SK-N-MC (cell line): ENCODE measurements around the gene ANKRD23.
"Not testable (repeated sequence)": the region's sequence is repeated elsewhere in the genome, so short reads cannot be mapped to it uniquely, and the experiment has no call there.

Source experiments
- EZH2 ChIP-seq: fragments of 200-600 bp; sonication (generic); IDR thresholded peaks from one replicate; pipeline ENCODE4 v1.6.1; 2017; ENCODE audit warnings: antibody characterized with exemption
- FOXP2 ChIP-seq: optimal IDR thresholded peaks from 2 replicates; pipeline ENCODE3; 2011; ENCODE audit warnings: mild to moderate bottlenecking, moderate library complexity; ENCODE audit not compliant: insufficient read depth; ENCODE audit errors: extremely low read length, control extremely low read depth

- not testable (repeated sequence) for TF ChIP-seq FOXP2, EZH2
Measured at GRCh38 chr2:96796497-96796896, 47.3 kb downstream of the ANKRD23 start.
